K562 (cell line): ENCODE measurements around the gene B4GALNT3. TPM values are rescaled to one million over a fixed set of nuclear protein-coding genes. Genes with fewer than 3 reads are reported as not detected.
A peak's percentile ranks its signal among the peaks of the same experiment; 100 is the strongest.

Source experiments
- ATAC-seq: fragments of 200-7000 bp; cut with Tn5 transposase; 3 replicates; pipeline ENCODE4 v1.9.1; 2020; ENCODE audit warnings: moderate library complexity
- BruUV-seq: library from RNA; stranded (reverse); fragments of 400-500 nt; replicated peaks from 2 replicates; lab custom pipeline; 2021; lab: Mats Ljungman, UMichigan
- CTCF ChIA-PET: fragments of 300-600 bp; formaldehyde crosslinking; extraction: SDS; loops from one replicate; lab custom pipeline; 2021; ENCODE audit warnings: low intra/inter-chr PET ratio; lab: Yijun Ruan, JAX
- POLR2A ChIA-PET: fragments of 300-600, 350-650 bp; sonication (Branson Sonifier 250); formaldehyde crosslinking; extraction: SDS; loops from one replicate; lab custom pipeline; 2021; ENCODE audit warnings: antibody characterized with exemption, inconsistent platforms; lab: Yijun Ruan, JAX
- DNase-seq, 4 experiments: peaks; one replicate each; pipeline versions ENCODE4 v3.0.0 to v3.0.0-alpha.2; 2011 to 2018; ENCODE audit warnings: low spot score in 3 of 4, mixed read lengths in 3 of 4; ENCODE audit errors: extremely low read depth in 1 of 4
- FAIRE-seq: peaks from 2 replicates; lab custom pipeline; 2011; peaks lifted over from hg19 to GRCh38; lab: Jason Lieb, UNC
- H2AFZ ChIP-seq: 2 replicates; pipeline ENCODE4 v1.6.0; 2011; ENCODE audit warnings: low read depth, low read length, control low read depth, inconsistent platforms
- H3K27ac ChIP-seq: fragments of 200-600 bp; 3 replicates; pipeline ENCODE4 v1.8.0; 2011; ENCODE audit warnings: low read depth, mild to moderate bottlenecking, control low read depth, inconsistent platforms, low read length, moderate library complexity, mixed read lengths; ENCODE audit errors: extremely low read depth
- H3K27me3 ChIP-seq, 2 experiments: fragments of 300-600 bp in 1 of 2; 2 replicates in 1 of 2; 3 replicates in 1 of 2; pipeline versions ENCODE4 v1.6.0 to v1.8.0; 2011; ENCODE audit warnings: inconsistent platforms in 2 of 2, low read length in 2 of 2, mild to moderate bottlenecking in 1 of 2, mixed read lengths in 1 of 2, moderate library complexity in 1 of 2; ENCODE audit not compliant: control insufficient read depth in 2 of 2, insufficient read depth in 2 of 2
- H3K36me3 ChIP-seq: fragments of 300-600 bp; 3 replicates; pipeline ENCODE4 v1.8.0; 2011; ENCODE audit warnings: mild to moderate bottlenecking, low read length, inconsistent platforms; ENCODE audit not compliant: control insufficient read depth, insufficient read depth
- H3K4me1 ChIP-seq, 2 experiments: fragments of 200-600 bp in 1 of 2; replicated peaks in 1 of 2; 2 replicates in 1 of 2; 3 replicates in 1 of 2; pipeline versions ENCODE4 v1.5.1 to v1.8.0; 2011; ENCODE audit warnings: inconsistent platforms in 2 of 2, low read length in 2 of 2, mild to moderate bottlenecking in 1 of 2, mixed read lengths in 1 of 2, moderate library complexity in 1 of 2; ENCODE audit not compliant: control insufficient read depth in 2 of 2, insufficient read depth in 2 of 2
- H3K4me2 ChIP-seq: 2 replicates; pipeline ENCODE4 v1.6.1; 2011; ENCODE audit warnings: low read length, control low read depth, inconsistent platforms, mixed read lengths; ENCODE audit not compliant: insufficient read depth
- H3K4me3 ChIP-seq: fragments of 200-600 bp; sonication (generic), shearing (Covaris generic); 2 replicates; pipeline ENCODE4 v1.5.1; 2016; ENCODE audit warnings: control low read depth, inconsistent platforms
- H3K79me2 ChIP-seq: fragments of 200-600 bp; 3 replicates; pipeline ENCODE4 v1.8.0; 2011; ENCODE audit warnings: low read length, inconsistent platforms; ENCODE audit not compliant: control insufficient read depth, insufficient read depth
- H3K9ac ChIP-seq, 2 experiments: 2 replicates each; pipeline versions ENCODE4 v1.6.0 to v1.6.1; 2011; ENCODE audit warnings: low read depth in 2 of 2, low read length in 2 of 2, control low read depth in 1 of 2, inconsistent platforms in 1 of 2, mild to moderate bottlenecking in 1 of 2, mixed read lengths in 1 of 2; ENCODE audit not compliant: insufficient read depth in 1 of 2
- H3K9me1 ChIP-seq: one replicate; pipeline ENCODE4 v1.6.0; 2011; ENCODE audit warnings: inconsistent platforms, mild to moderate bottlenecking, low read length, moderate library complexity; ENCODE audit not compliant: control insufficient read depth, insufficient read depth
- H3K9me3 ChIP-seq: replicated peaks from 2 replicates; pipeline ENCODE4 v1.5.1; 2011; ENCODE audit warnings: low read depth, low read length, inconsistent platforms; ENCODE audit not compliant: control insufficient read depth, insufficient read depth
- H4K20me1 ChIP-seq: replicated peaks from 2 replicates; pipeline ENCODE4 v1.6.1; 2011; ENCODE audit warnings: low read length, inconsistent platforms, mixed read lengths; ENCODE audit not compliant: control insufficient read depth, insufficient read depth
- ZNF134 ChIP-seq: fragments of 250-450 bp; sonication (Bioruptor Pico); conservative IDR thresholded peaks from 2 replicates; pipeline ENCODE4 v1.4.0; 2020
- ZNF830 ChIP-seq: fragments of 250-450 bp; sonication (Bioruptor Pico); IDR thresholded peaks from 2 replicates; pipeline ENCODE4 v1.5.0; 2021; ENCODE audit warnings: mild to moderate bottlenecking
- WGBS: fragments of 100-300 bp; shearing (Covaris generic); methylation state at CpG from one replicate; pipeline ENCODE4 v1.1.6; 2016; ENCODE audit warnings: low coverage, mixed read lengths; ENCODE audit not compliant: insufficient coverage; ENCODE audit errors: missing lambda C conversion rate; 5-methylcytosine and 5-hydroxymethylcytosine counted together
- in situ Hi-C: fragments of 300-500 bp; cut with MboI; formaldehyde crosslinking; loops from 4 replicates; pipeline ENCODE4 v1.15.0; 2018; ENCODE audit warnings: inconsistent platforms, mixed read lengths
- intact Hi-C: fragments of 100-400 bp; cut with micrococcal nuclease; formaldehyde crosslinking; loops from 2 replicates; pipeline ENCODE4 v1.14.2; 2022
- polyA plus RNA-seq, 8 experiments: library from polyadenylated mRNA; depleted of rRNA in 4 of 8; stranded (reverse) in 5 of 8; unstranded in 3 of 8; fragments of >200 nt; fragmentation: Nextera tagmentation in 2 of 8; fragmentation: Illumina TruSeq in 1 of 8; extraction: Ambion mirVana in 2 of 8; extraction: Trizol in 1 of 8; gene quantifications; 2 replicates each; pipeline versions ENCODE4 v1.2.1 to v1.2.3, GENCODE V29; 2011 to 2014; ENCODE audit warnings: inconsistent platforms in 1 of 8, missing spikeins in 1 of 8
- total RNA-seq, 7 experiments: library from RNA; depleted of rRNA in 6 of 7; stranded (reverse); fragments of >200 nt in 6 of 7; fragmentation: Illumina TruSeq in 2 of 7; extraction: Trizol in 2 of 7; gene quantifications; 2 replicates each; pipeline versions ENCODE4 v1.2.1 to v1.2.3, GENCODE V29; 2011 to 2021; ENCODE audit warnings: low replicate concordance in 1 of 7
- TF ChIP-seq, protein P1 (sequence below), 3 experiments: fragments of 200-800 bp in 1 of 3; sonication (Bioruptor generic) in 1 of 3; sonication (generic) in 1 of 3; formaldehyde crosslinking in 1 of 3; IDR thresholded peaks; 2 replicates each; pipeline versions ENCODE4 v1.6.1 to v1.8.0; 2016 to 2022; ENCODE audit warnings: mild to moderate bottlenecking in 2 of 3, missing compliant biosample characterization in 2 of 3, missing genetic modification characterization in 2 of 3, missing genetic modification reagents in 1 of 3

Gene B4GALNT3
- total and polyA plus RNA-seq, 9 of the 15 experiments (the other 6 are each of a cell fraction or from before 2014, with no cell fraction given), result 0.04 to 0.36 (median 0.10) TPM; not detected in 6

- CTCF ChIA-PET, result no interaction called here
- H3K4me2 ChIP-seq, result no peak overlapping the region
- WGBS, result 38% methylated on average over 17 of the region's 18 CpGs
- H3K27me3 ChIP-seq, result peaks cover 4 to 36% of the 10 kb centered on the region in 2 experiments; a peak in 3 of 5 replicates
- H4K20me1 ChIP-seq, result 0 out of 2 replicates have a peak, but pooled peaks cover 5% of the 10 kb centered on the region
- no peak overlapping the region for H3K4me3 ChIP-seq
- no peaks in the 10 kb centered on the region for H3K9me3 ChIP-seq
- no peaks in the 10 kb centered on the region for H3K79me2 ChIP-seq
- POLR2A ChIA-PET, result interaction anchor here (1.4 kb wide), 1 partner anchor 30 kb away, joined by 3 read pairs; no protein-coding TSS in a partner anchor
- no peaks in the 10 kb centered on the region for H3K4me1 ChIP-seq
- ATAC-seq, result no peak
- no peak for FAIRE-seq
- no peaks in the 10 kb centered on the region for H3K36me3 ChIP-seq
- in situ Hi-C loops, result loop anchor here (5.0 kb wide), 1 partner anchor 82 kb away; the partner anchor contains the start of gene B4GALNT3
- TF ChIP-seq ZNF830 (CRISPR knock-in tag), result no peak
- TF ChIP-seq, all 486 proteins: peak for 0
- intact Hi-C loops, result no loop called here
- Histone ChIP-seq H3K9ac (no peak overlapping the region), H2AFZ (no peak overlapping the region), H3K27ac (no peak overlapping the region), H3K9me1 (no peaks in the 10 kb centered on the region)
- no TSS peak for BruUV-seq
- no peak for DNase-seq
Observed at GRCh38 chr12:539540-540310, 80.0 kb downstream of the B4GALNT3 start.

DNA sequence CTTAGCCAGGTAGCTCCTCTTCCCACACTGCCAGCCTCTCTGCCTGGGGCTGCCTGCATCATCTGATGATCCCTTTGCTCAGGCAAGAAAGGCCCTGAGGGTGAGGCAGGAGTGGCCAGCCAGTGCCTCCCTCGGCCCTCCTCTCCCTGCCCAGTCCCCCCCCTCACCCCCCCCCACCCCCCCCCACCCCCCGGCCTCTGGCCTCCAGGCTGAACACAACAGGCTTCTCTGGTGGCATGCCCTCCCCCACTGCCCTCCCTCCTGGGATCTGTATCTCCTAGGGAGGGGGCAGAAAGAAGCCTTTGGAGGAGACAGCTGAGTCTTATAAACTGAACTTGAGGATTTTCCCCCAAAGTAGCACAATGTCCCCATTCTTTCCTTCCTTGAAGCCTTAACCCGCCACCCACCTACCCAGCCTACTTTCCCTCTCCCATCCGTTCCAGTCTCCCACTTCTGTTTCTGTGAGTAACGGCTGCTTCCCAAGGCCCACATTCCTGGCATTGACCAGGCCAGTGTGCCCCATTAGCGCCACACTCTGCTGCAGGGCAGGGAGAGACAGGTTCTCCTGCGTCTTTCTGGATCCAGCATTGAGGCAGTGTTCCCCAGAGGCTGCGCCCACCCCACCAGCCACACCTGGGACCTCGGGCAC lies 82.1 kb downstream of the B4GALNT3 start:
- H4K20me1 ChIP-seq, result 0 out of 2 replicates have a peak, but pooled peaks cover 5% of the 10 kb centered on the region
- intact Hi-C loops, result no loop called here
- POLR2A ChIA-PET, result no interaction called here
- ATAC-seq (no peak), DNase-seq (no peak), FAIRE-seq (no peak)
- no peaks in the 10 kb centered on the region for H3K79me2 ChIP-seq
- peaks cover 3 to 26% of the 10 kb centered on the region in 2 experiments; a peak in 3 of 5 replicates for H3K27me3 ChIP-seq
- in situ Hi-C loops, result loop anchor here (5.0 kb wide), 1 partner anchor 84 kb away; the partner anchor contains the start of gene B4GALNT3
- H3K9me3 ChIP-seq, result no peaks in the 10 kb centered on the region
- H3K36me3 ChIP-seq, result no peaks in the 10 kb centered on the region
- no peak overlapping the region for H3K27ac ChIP-seq
- no peak overlapping the region for H2AFZ ChIP-seq
- H3K9me1 ChIP-seq, result peaks cover 3% of the 10 kb centered on the region
- no peak overlapping the region for H3K9ac ChIP-seq
- CTCF ChIA-PET, result no interaction called here
- H3K4me1 ChIP-seq, result peaks cover 0 to 7% of the 10 kb centered on the region in 2 experiments; a peak in 2 of 5 replicates
- H3K4me2 ChIP-seq, result no peak overlapping the region
- TF ChIP-seq, protein P1, sequence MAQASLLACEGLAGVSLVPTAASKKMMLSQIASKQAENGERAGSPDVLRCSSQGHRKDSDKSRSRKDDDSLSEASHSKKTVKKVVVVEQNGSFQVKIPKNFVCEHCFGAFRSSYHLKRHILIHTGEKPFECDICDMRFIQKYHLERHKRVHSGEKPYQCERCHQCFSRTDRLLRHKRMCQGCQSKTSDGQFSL (CRISPR knock-in tag; IDR thresholded peaks at IDR 0.05), result no peak
- TF ChIP-seq, protein P1 (tag; IDR thresholded peaks at IDR 0.05), result 0 out of 4 replicates have a peak, but pooled peaks of 1 of the 2 experiments have one; percentile 46
- TF ChIP-seq ZNF134 (CRISPR knock-in tag), result no peak
- H3K4me3 ChIP-seq, result no peak overlapping the region
- no TSS peak for BruUV-seq
- 0% methylated on average over 6 of the region's 9 CpGs for WGBS
